Measurements from ENCODE around the gene ZNF717.
"Not testable (repeated sequence)": the region's sequence is repeated elsewhere in the genome, so short reads cannot be mapped to it uniquely, and the experiment has no call there.

Gene ZNF717

GRCh38 chr3:75785081-75785755, at the start of gene ZNF717:
ZNF717 (minus strand) TSS chr3:75785549; CDS start chr3:75783362, 2,187 bp downstream.
- peak; percentile 18 for DNase-seq (ENCODE audit: low spot score)

- DNase-seq (ENCODE audit: low spot score) = not testable (repeated sequence)
Measured at GRCh38 chr3:75831076-75831475, 45.7 kb upstream of the ZNF717 start.

GRCh38 chr3:75818019-75818418, 32.7 kb upstream of the ZNF717 start:
- DNase-seq (ENCODE audit: low spot score) = peak; percentile 3

GRCh38 chr3:75816287-75817180, 31.2 kb upstream of the ZNF717 start:
- DNase-seq (ENCODE audit: low spot score) = peak; percentile 40

GRCh38 chr3:75814797-75815196, 29.4 kb upstream of the ZNF717 start:
- DNase-seq (ENCODE audit: low spot score) = no peak

- DNase-seq (ENCODE audit: low spot score) = no peak
Measured at GRCh38 chr3:75782506-75782905, 2.8 kb downstream of the ZNF717 start.

- no peak for DNase-seq (ENCODE audit: low spot score)
Measured at GRCh38 chr3:75781079-75781745, 4.1 kb downstream of the ZNF717 start.

GRCh38 chr3:75777742-75778141, 7.6 kb downstream of the ZNF717 start:
- DNase-seq (ENCODE audit: low spot score) = not testable (repeated sequence)

GRCh38 chr3:75771631-75772030, 13.7 kb downstream of the ZNF717 start:
- not testable (repeated sequence) for DNase-seq (ENCODE audit: low spot score)

GRCh38 chr3:75768303-75769017, 16.9 kb downstream of the ZNF717 start:
- no peak for DNase-seq (ENCODE audit: low spot score)

- DNase-seq (ENCODE audit: low spot score) = no peak
Measured at GRCh38 chr3:75737831-75738493, 47.4 kb downstream of the ZNF717 start.

- DNase-seq (ENCODE audit: low spot score) = no peak
Measured at GRCh38 chr3:75727985-75728384, 57.4 kb downstream of the ZNF717 start.

GRCh38 chr3:75692061-75692460, 93.3 kb downstream of the ZNF717 start:
- DNase-seq (ENCODE audit: low spot score) = no peak

- no peak for DNase-seq (ENCODE audit: low spot score)
Measured at GRCh38 chr3:75687323-75687722, 98.0 kb downstream of the ZNF717 start.
